ENCODE results near the gene NIPAL4.

Gene NIPAL4

GRCh38 chr5:157447201-157447637 is 12.8 kb upstream of the NIPAL4 start:
- Histone ChIP-seq H3K79me2 (ENCODE audit: control insufficient read depth, insufficient read depth, low read length, unreplicated experiment) (no peaks in the 10 kb centered on the region), H3K27me3 (ENCODE audit: insufficient read depth, low read length) (no peaks in the 10 kb centered on the region), H3K4me3 (ENCODE audit: low read depth, low read length) (no peak overlapping the region), H3K4me1 (ENCODE audit: control insufficient read depth, insufficient read depth, low read length, unreplicated experiment) (no peaks in the 10 kb centered on the region), H3K36me3 (ENCODE audit: insufficient read depth, low read length) (no peaks in the 10 kb centered on the region), H2AFZ (ENCODE audit: low read length, unreplicated experiment) (no peak overlapping the region), H3K27ac (ENCODE audit: low read depth, low read length) (no peak overlapping the region)

GRCh38 chr5:157449011-157449723 is 10.8 kb upstream of the NIPAL4 start:
- no peak overlapping the region for H3K4me3 ChIP-seq (ENCODE audit: low read depth, low read length)
- no peaks in the 10 kb centered on the region for H3K4me1 ChIP-seq (ENCODE audit: control insufficient read depth, insufficient read depth, low read length, unreplicated experiment)
- H3K27ac ChIP-seq (ENCODE audit: low read depth, low read length): no peak overlapping the region
- H3K27me3 ChIP-seq (ENCODE audit: insufficient read depth, low read length): 0 out of 2 replicates have a peak, but pooled peaks cover 2% of the 10 kb centered on the region
- no peak overlapping the region for H2AFZ ChIP-seq (ENCODE audit: low read length, unreplicated experiment)
- no peaks in the 10 kb centered on the region for H3K79me2 ChIP-seq (ENCODE audit: control insufficient read depth, insufficient read depth, low read length, unreplicated experiment)
- H3K36me3 ChIP-seq (ENCODE audit: insufficient read depth, low read length): no peaks in the 10 kb centered on the region

- Histone ChIP-seq H3K27ac (ENCODE audit: low read depth, low read length) (no peak overlapping the region), H2AFZ (ENCODE audit: low read length, unreplicated experiment) (no peak overlapping the region), H3K27me3 (ENCODE audit: insufficient read depth, low read length) (0 out of 2 replicates have a peak, but pooled peaks cover 7% of the 10 kb centered on the region), H3K4me3 (ENCODE audit: low read depth, low read length) (no peak overlapping the region), H3K36me3 (ENCODE audit: insufficient read depth, low read length) (no peaks in the 10 kb centered on the region), H3K79me2 (ENCODE audit: control insufficient read depth, insufficient read depth, low read length, unreplicated experiment) (no peaks in the 10 kb centered on the region), H3K4me1 (ENCODE audit: control insufficient read depth, insufficient read depth, low read length, unreplicated experiment) (no peaks in the 10 kb centered on the region)
These were observed 10.0 kb upstream of the NIPAL4 start for GRCh38 chr5:157450024-157450423.

GRCh38 chr5:157451806-157452205 is 8.2 kb upstream of the NIPAL4 start:
- H3K27ac ChIP-seq (ENCODE audit: low read depth, low read length): no peak overlapping the region
- H3K27me3 ChIP-seq (ENCODE audit: insufficient read depth, low read length): 0 out of 2 replicates have a peak, but pooled peaks cover 7% of the 10 kb centered on the region
- no peak overlapping the region for H2AFZ ChIP-seq (ENCODE audit: low read length, unreplicated experiment)
- no peaks in the 10 kb centered on the region for H3K79me2 ChIP-seq (ENCODE audit: control insufficient read depth, insufficient read depth, low read length, unreplicated experiment)
- H3K36me3 ChIP-seq (ENCODE audit: insufficient read depth, low read length): no peaks in the 10 kb centered on the region
- no peak overlapping the region for H3K4me3 ChIP-seq (ENCODE audit: low read depth, low read length)
- H3K4me1 ChIP-seq (ENCODE audit: control insufficient read depth, insufficient read depth, low read length, unreplicated experiment): no peaks in the 10 kb centered on the region

GRCh38 chr5:157454273-157454672 is 5.7 kb upstream of the NIPAL4 start:
- H3K4me3 ChIP-seq (ENCODE audit: low read depth, low read length): no peak overlapping the region
- H3K27ac ChIP-seq (ENCODE audit: low read depth, low read length): no peak overlapping the region
- H3K79me2 ChIP-seq (ENCODE audit: control insufficient read depth, insufficient read depth, low read length, unreplicated experiment): no peaks in the 10 kb centered on the region

GRCh38 chr5:157455057-157455456 is 5.0 kb upstream of the NIPAL4 start:
- Histone ChIP-seq H3K79me2 (ENCODE audit: control insufficient read depth, insufficient read depth, low read length, unreplicated experiment) (no peaks in the 10 kb centered on the region), H3K27ac (ENCODE audit: low read depth, low read length) (no peak overlapping the region), H3K36me3 (ENCODE audit: insufficient read depth, low read length) (no peaks in the 10 kb centered on the region), H3K4me3 (ENCODE audit: low read depth, low read length) (no peak overlapping the region), H3K27me3 (ENCODE audit: insufficient read depth, low read length) (peaks cover 11% of the 10 kb centered on the region; the same call in 1 of the 2 replicates), H2AFZ (ENCODE audit: low read length, unreplicated experiment) (no peak overlapping the region), H3K4me1 (ENCODE audit: control insufficient read depth, insufficient read depth, low read length, unreplicated experiment) (no peaks in the 10 kb centered on the region)

More at GRCh38 chr5:157454273-157454672, 5.7 kb upstream of the NIPAL4 start:
- Histone ChIP-seq H3K4me1 (ENCODE audit: control insufficient read depth, insufficient read depth, low read length, unreplicated experiment) (no peaks in the 10 kb centered on the region), H3K27me3 (ENCODE audit: insufficient read depth, low read length) (0 out of 2 replicates have a peak, but pooled peaks cover 7% of the 10 kb centered on the region), H3K36me3 (ENCODE audit: insufficient read depth, low read length) (no peaks in the 10 kb centered on the region), H2AFZ (ENCODE audit: low read length, unreplicated experiment) (no peak overlapping the region)

GRCh38 chr5:157456301-157456700 is 3.7 kb upstream of the NIPAL4 start:
- no peak overlapping the region for H3K27ac ChIP-seq (ENCODE audit: low read depth, low read length)
- H3K36me3 ChIP-seq (ENCODE audit: insufficient read depth, low read length): no peaks in the 10 kb centered on the region
- peaks cover 23% of the 10 kb centered on the region for H3K27me3 ChIP-seq (ENCODE audit: insufficient read depth, low read length)
- no peak overlapping the region for H2AFZ ChIP-seq (ENCODE audit: low read length, unreplicated experiment)
- no peaks in the 10 kb centered on the region for H3K4me1 ChIP-seq (ENCODE audit: control insufficient read depth, insufficient read depth, low read length, unreplicated experiment)
- no peaks in the 10 kb centered on the region for H3K79me2 ChIP-seq (ENCODE audit: control insufficient read depth, insufficient read depth, low read length, unreplicated experiment)
- no peak overlapping the region for H3K4me3 ChIP-seq (ENCODE audit: low read depth, low read length)

- Histone ChIP-seq H2AFZ (ENCODE audit: low read length, unreplicated experiment) (no peak overlapping the region), H3K27me3 (ENCODE audit: insufficient read depth, low read length) (peaks cover 26% of the 10 kb centered on the region), H3K36me3 (ENCODE audit: insufficient read depth, low read length) (no peaks in the 10 kb centered on the region), H3K79me2 (ENCODE audit: control insufficient read depth, insufficient read depth, low read length, unreplicated experiment) (no peaks in the 10 kb centered on the region), H3K4me3 (ENCODE audit: low read depth, low read length) (no peak overlapping the region), H3K4me1 (ENCODE audit: control insufficient read depth, insufficient read depth, low read length, unreplicated experiment) (no peaks in the 10 kb centered on the region), H3K27ac (ENCODE audit: low read depth, low read length) (no peak overlapping the region)
These were observed 2.6 kb upstream of the NIPAL4 start for GRCh38 chr5:157457391-157457790.

- Histone ChIP-seq H3K4me1 (ENCODE audit: control insufficient read depth, insufficient read depth, low read length, unreplicated experiment) (peaks cover 9% of the 10 kb centered on the region), H3K79me2 (ENCODE audit: control insufficient read depth, insufficient read depth, low read length, unreplicated experiment) (no peaks in the 10 kb centered on the region), H3K4me3 (ENCODE audit: low read depth, low read length) (no peak overlapping the region), H3K27ac (ENCODE audit: low read depth, low read length) (no peak overlapping the region), H3K36me3 (ENCODE audit: insufficient read depth, low read length) (no peaks in the 10 kb centered on the region), H3K27me3 (ENCODE audit: insufficient read depth, low read length) (peaks cover 26% of the 10 kb centered on the region), H2AFZ (ENCODE audit: low read length, unreplicated experiment) (no peak overlapping the region)
These were observed 1.2 kb upstream of the NIPAL4 start for GRCh38 chr5:157458835-157459234.

GRCh38 chr5:157460921-157461792 is 1.1 kb downstream of the NIPAL4 start:
- no peak overlapping the region for H3K4me3 ChIP-seq (ENCODE audit: low read depth, low read length)
- H3K36me3 ChIP-seq (ENCODE audit: insufficient read depth, low read length): no peaks in the 10 kb centered on the region
- H3K79me2 ChIP-seq (ENCODE audit: control insufficient read depth, insufficient read depth, low read length, unreplicated experiment): no peaks in the 10 kb centered on the region
- H2AFZ ChIP-seq (ENCODE audit: low read length, unreplicated experiment): no peak overlapping the region
- peaks cover 21% of the 10 kb centered on the region for H3K4me1 ChIP-seq (ENCODE audit: control insufficient read depth, insufficient read depth, low read length, unreplicated experiment)
- H3K27ac ChIP-seq (ENCODE audit: low read depth, low read length): no peak overlapping the region
- H3K27me3 ChIP-seq (ENCODE audit: insufficient read depth, low read length): peaks cover 19% of the 10 kb centered on the region
